CD4-positive, alpha-beta T cell treated with Interleukin-2 at 100 ng/mL for 4 hours (primary cell): ENCODE measurements around the gene GRIA4.

Experiments
- DNase-seq: peaks from one replicate; pipeline ENCODE4 v3.0.0-alpha.2; 2020; ENCODE audit warnings: low spot score

The GRIA4 gene

GRCh38 chr11:105789579-105790420, 179.9 kb downstream of the GRIA4 start:
- DNase-seq: no peak

DNA sequence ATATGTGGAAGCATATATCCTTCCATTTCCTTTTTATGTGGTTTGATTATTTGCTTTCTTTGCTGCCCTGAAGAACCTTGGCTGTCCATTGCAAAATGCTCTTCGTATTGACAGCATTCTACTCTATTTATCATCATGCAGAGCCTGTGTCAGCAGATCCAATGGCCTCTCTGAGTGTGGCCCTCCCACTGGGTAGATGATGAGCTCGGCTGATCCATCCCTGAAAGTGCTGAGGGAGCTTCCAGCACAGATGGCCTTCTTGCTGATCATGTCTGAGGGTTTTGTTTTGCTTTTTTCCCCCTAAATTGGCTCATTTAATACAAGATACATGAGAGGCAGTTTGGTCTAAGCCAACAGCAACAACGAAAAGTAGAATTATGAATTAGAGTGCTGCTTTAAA, 181.0 kb downstream of the GRIA4 start:
- no peak for DNase-seq

DNA sequence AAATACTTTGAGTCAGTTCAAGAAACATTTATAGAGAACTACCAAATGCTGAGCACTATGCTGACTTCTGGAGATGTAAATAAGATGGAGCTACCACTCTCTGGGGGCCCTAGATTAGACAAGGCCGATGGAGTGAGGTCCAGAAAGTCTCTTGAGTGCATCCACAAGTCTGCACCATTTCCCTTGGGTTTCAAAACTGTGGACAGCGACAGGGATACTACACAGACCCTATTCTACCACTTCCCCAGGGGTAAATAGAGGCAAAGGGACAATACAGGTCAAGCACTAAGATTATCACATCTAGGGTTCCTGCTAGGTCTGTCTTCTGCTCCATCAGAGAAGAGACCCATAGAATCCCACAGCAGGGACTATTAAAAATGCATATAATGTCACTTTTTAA, 183.2 kb downstream of the GRIA4 start:
- no peak for DNase-seq

GRCh38 chr11:105799263-105799662, 189.4 kb downstream of the GRIA4 start:
- no peak for DNase-seq

GRCh38 chr11:105799728-105800462, 190.0 kb downstream of the GRIA4 start:
- DNase-seq: no peak

DNA sequence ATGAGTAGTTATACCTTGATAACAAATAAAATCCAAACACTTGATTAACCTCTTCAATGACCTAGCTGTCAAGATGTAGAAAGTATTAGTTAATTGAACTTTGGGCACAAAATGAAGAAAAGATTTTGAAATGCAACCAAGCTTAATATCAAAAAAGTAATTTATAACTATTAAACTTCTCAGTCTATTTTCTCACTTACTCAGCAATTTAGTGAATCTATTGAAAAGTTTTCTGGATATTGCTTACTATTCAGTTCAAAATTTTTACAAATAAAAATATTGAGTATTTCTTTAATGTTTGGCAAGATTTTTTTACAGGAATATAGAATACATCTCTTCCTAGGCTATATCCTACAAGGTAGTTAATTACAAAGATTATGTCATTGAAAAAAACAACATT, 192.5 kb downstream of the GRIA4 start:
- DNase-seq: no peak

DNA sequence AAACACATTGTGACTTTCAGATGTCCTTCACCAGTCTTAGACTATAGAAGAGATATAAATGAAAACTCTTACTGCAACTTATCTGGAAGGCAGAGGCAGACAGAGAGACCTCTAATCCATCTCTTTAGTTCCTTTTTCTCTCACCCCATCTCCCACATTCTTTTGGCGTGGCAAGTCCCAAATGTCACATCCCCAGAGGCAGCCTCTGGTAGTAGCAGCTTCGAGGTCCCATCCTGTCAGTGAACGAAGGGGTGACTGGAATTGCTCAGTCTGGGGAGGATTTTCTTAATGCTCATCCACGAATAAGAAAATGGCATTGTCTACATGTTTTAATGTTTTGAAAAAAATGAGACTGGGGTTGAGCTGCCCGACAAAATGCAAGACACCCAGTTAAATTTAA, 201.4 kb downstream of the GRIA4 start:
- no peak for DNase-seq

- no peak for DNase-seq
These were observed 211.5 kb downstream of the GRIA4 start for GRCh38 chr11:105821372-105821771.

- no peak for DNase-seq
These were observed 211.9 kb downstream of the GRIA4 start for GRCh38 chr11:105821781-105822180.

DNA sequence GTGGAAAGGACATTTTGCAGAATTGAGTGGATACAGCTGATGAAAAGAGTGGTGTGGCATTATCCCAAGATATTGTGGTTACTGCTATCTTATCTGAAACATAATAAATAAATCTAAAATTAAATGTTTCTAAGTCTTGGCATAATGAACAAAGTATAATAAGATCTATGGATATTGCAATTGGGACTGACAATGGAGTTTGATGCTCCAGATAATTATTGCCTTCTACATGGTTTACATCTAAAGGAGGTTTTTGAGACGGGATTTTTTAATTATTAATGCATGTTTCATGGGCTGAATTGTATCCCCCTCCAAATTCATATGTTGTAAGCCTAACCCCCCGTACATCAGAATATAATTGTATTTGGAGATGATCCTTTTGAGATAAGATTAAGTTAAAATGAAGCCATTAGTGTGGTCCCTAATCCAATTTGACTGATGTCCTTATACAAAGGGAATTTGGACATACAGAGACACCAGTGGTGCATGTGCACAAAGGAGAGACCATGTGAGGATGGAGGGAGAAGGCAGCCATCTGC, 213.7 kb downstream of the GRIA4 start:
- DNase-seq: no peak

DNA sequence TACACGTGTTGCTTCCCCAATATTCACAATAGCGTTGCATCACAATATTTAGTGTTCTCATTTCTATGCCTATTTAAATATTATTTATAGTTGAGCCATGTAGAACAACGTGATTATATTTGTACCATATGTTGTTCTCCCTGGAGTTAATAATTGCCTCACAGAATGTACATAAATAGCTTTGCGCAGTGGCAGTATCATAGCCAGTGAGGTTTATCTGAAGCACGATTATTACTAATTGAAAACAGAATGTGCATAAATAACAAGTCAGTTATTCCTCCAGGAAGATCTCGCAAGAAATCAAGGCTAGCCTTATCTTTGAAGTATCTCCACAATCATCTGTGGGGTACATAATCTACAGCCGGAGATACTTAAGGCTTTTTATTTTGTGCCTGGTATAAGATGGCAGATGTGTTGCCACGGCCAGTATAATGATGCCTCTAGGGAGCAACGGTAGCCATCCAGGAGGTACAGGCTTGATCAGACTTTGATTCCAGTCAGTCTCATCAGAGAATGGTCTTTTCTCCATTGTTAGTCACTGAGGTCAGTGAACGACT, 214.7 kb downstream of the GRIA4 start:
- DNase-seq: no peak

DNA sequence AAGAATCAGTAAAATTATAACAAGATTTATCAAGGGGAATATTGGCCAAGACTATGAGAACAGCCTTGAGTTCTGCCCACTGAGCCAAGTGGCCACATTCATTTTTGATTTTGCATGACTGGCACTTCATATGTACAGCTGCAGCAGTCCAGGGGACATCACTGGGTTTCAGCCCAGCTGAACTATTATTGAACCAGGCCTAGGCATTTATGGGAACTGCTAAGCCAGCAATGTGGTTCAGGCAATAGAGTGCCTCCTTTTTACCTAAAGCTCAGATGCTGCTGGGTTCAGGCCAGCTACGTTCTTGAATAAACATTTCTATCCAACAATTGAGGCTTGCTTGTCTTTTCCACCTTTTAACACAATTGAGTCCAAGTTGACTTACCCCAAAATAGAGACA, 215.3 kb downstream of the GRIA4 start:
- no peak for DNase-seq

DNA sequence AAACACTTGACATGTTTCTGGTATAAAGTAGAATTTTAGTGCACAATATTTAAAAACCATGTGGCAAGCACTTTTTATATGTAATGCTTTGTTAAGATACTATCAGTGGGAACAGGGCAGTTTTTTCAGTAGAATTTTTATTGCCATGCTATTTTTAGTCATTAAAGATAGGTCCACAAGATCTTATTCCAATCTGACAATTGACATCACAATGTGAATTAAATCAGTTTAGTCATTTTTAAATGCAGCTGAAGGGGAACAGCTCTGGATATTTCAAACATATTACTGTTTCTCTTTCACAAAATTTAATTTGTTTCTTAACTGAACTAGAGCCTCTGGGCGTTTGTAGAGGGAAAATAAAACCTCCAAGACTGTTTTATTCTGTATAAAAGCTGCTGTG, 218.0 kb downstream of the GRIA4 start:
- DNase-seq: no peak

DNA sequence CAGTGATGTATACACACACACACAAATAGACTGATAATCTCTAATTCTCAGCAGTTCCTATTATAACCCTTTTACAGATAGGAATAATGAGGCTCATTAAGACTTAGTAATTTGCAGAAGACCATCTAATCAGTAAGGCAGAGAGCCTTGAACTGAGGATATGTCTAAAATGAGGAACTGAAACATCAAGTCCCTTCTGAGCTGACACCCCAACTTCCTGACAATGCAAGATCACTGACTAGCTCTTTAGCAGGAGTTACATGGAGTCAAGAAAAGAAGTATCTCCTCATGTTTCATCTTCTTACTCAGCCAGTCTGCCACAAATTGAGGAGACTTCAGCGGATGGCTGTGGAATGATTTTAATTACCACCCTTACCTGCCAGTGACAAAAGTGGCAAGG, 219.2 kb downstream of the GRIA4 start:
- DNase-seq: no peak

DNA sequence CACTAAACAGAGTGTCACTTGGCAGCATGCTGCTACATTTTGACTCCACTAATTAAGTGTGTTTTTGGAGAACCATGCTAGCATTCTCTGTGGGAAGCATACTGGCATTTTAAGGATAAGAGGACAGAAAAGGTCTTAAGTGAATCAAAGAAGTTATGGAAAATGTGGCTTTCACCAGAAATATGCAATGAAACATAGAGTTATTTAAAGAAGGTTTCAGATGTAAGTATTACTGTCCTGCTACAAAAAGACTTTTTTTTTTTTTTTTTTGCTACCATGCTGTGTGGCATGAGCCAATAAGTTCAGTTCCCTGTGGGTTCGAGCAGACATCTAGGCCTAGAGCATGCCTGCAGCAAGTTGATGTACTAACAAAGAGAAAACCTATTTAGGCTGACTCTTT, 224.6 kb downstream of the GRIA4 start:
- DNase-seq: no peak

DNA sequence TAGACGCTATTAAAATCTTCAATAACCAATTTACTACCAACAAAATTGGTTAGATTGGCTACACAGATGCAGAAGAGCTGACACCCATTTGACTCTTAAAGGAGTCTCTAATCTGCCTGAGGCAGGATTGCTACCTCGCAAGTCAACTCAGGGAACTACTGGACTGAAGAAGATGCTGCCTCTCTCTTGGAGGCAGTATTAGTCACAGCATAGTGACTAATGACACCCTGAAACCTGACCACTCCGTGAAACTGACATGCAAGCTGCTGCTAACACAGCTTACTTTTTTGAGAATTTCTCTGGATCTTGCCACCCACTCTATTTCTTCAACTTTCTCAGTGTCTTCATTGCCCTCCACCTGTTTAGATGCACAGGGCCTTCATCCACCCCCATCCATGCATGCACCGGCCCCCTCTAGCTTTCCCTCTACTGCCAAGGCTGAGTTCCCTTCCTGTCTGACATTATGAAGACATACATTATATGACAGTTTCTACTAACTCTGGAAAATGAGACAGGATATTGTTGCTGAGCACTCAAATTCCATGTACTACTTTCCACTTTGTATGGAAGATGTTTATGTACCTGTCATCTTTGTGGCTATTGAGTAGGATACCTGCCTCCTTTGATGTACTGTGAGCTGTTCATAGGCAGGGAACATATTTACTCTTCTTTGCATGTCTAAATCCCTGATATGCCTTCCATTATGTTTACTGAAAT, 229.0 kb downstream of the GRIA4 start:
- DNase-seq: no peak

GRCh38 chr11:105840391-105840790, 230.5 kb downstream of the GRIA4 start:
- no peak for DNase-seq

GRCh38 chr11:105852403-105852802, 242.5 kb downstream of the GRIA4 start:
- DNase-seq: no peak

GRCh38 chr11:105854269-105854668, 244.4 kb downstream of the GRIA4 start:
- no peak for DNase-seq

DNA sequence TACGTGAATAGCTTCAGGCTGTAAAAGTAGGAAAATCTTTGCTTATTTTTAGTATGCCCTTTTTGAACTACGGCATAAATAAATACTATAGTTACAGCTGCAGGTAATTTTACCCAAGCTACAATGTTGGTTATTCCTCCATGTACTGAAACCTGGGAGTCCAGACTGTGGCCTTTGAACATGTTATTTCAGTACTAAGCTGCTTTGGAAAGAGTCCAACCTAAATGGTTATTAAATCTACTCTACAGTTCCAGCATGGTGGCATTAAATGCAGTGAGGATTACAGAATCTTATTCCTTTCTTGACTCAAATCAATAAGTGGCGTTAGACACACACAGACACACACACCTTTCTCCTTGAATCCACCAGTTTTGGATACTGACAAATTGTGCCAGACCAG, 247.1 kb downstream of the GRIA4 start:
- DNase-seq: no peak

DNA sequence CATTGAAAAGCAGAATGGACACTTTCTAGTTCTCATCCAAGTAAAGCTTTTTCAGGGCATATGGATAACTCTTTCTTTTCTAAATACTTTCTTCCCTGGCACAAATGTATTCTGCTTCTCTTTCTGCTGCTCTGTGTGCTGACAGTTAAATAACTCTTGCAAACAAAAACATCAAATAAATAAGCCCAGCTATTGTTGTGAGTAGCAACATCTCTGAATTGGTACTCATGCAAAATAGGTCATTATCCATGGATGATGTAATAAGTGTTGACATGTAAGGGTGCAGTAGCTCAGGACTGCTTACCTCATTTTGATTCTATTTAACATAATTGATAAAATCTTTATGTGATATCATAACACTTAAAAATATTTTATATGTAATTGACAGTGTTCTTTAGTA, 247.9 kb downstream of the GRIA4 start:
- no peak for DNase-seq

- no peak for DNase-seq
These were observed 249.0 kb downstream of the GRIA4 start for GRCh38 chr11:105858841-105859240.
